ENCODE results near the gene PIWIL4.
"Not testable (repeated sequence)": the region's sequence is repeated elsewhere in the genome, so short reads cannot be mapped to it uniquely, and the experiment has no call there.

PIWIL4 gene

DNA sequence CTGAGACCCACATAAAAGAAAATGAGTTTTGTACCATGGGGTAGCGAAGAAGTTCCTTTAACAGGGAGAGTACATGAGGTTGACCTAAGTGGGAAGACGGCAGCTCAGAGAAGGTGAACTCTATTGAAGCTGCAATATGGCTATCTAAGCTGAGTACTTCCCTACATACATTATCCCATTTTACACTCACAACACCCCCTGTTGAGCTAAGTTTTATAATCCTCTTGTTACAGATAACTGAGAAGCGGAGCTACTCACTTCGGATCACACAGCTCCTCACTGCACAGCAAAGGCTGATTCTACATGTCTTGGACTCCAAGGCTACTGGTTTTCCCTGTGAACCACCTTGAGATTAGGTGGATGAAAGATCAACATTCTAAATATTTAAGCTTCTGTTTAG, 8.2 kb upstream of the PIWIL4 start:
- TF ChIP-seq, protein P1, sequence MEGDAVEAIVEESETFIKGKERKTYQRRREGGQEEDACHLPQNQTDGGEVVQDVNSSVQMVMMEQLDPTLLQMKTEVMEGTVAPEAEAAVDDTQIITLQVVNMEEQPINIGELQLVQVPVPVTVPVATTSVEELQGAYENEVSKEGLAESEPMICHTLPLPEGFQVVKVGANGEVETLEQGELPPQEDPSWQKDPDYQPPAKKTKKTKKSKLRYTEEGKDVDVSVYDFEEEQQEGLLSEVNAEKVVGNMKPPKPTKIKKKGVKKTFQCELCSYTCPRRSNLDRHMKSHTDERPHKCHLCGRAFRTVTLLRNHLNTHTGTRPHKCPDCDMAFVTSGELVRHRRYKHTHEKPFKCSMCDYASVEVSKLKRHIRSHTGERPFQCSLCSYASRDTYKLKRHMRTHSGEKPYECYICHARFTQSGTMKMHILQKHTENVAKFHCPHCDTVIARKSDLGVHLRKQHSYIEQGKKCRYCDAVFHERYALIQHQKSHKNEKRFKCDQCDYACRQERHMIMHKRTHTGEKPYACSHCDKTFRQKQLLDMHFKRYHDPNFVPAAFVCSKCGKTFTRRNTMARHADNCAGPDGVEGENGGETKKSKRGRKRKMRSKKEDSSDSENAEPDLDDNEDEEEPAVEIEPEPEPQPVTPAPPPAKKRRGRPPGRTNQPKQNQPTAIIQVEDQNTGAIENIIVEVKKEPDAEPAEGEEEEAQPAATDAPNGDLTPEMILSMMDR (conservative IDR thresholded peaks at IDR 0.05; ENCODE audit: low read length): no peak
- no peak overlapping the region for H3K4me3 ChIP-seq (ENCODE audit: low read length)
- DNase-seq (ENCODE audit: low read depth): no peak

DNA sequence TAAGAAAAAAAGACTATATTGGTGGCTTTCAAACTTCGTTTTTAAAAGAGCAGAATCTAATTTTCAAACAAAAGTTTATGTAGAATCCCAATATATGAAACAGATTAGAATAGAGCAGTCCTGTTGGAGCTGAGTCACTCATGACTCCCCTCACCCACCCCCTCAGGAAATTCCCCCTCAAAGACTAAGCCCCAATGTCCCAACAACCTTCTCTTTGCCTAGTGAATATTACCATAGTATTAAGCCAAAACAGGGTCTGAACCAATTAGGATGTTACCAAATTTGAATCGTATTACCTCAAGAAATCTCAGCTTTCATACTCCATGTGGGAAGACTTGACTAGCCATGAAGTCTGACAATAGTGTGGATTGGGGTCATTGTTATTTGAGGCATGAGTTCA, 7.8 kb upstream of the PIWIL4 start:
- H3K4me3 ChIP-seq (ENCODE audit: low read length): no peak overlapping the region
- TF ChIP-seq, protein P1 (conservative IDR thresholded peaks at IDR 0.05; ENCODE audit: low read length): no peak
- no peak for DNase-seq (ENCODE audit: low read depth)

DNA sequence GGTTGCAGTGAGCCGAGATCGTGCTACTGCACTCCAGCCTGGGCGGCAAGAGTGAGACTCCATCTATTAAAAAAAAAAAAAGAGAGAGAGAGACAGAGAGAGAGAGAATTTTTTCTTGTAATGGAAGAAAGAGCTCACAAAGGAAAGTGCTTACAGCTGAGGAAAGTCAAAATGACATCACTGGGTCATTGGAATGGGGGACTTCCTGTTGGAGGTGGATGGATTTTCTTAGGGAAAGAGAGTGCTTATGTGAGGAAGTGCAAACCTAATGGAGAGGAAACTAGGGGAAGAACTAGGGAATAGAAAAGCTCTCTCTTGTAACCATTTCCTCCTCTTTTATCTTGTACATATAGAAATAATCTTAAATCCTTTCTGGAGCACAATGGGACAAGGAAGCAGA, 6.3 kb upstream of the PIWIL4 start:
- no peak overlapping the region for H3K4me3 ChIP-seq (ENCODE audit: low read length)
- DNase-seq (ENCODE audit: low read depth): no peak
- TF ChIP-seq, protein P1 (conservative IDR thresholded peaks at IDR 0.05; ENCODE audit: low read length): no peak

DNA sequence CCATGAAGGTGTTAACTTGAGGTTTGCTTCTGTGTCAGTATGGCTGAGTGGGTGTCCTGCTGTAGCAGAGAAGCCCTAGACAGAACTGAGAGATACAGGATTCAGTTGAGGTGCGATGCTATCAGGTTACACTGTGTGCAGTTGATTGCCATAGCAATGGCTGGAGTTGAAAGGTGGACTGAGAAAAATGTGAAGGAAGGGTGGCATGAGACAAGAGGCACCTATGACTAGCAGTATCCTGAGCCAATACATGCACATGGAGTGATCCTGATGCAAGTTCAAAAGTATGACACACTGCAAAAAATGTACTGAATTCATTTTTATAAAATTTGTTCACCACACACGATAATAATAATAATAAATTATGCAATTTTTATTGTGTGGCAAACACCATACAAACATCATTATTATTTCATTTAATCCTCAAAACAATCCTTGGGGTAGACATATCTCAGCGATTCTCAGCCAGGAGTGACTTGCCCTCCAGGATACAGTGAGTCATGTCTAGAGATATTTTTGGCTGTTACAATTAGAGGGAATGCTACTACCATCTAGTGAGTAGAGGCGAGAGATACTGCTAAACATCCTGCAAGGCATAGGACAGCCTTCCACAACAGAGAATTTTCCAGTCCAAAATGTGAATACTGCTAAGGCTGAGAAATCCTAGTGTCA, 3.9 kb upstream of the PIWIL4 start:
- peak; percentile 77 for DNase-seq (ENCODE audit: low read depth)
- no peak overlapping the region for H3K4me3 ChIP-seq (ENCODE audit: low read length)
- TF ChIP-seq, protein P1 (conservative IDR thresholded peaks at IDR 0.05; ENCODE audit: low read length): peak; percentile 59

DNA sequence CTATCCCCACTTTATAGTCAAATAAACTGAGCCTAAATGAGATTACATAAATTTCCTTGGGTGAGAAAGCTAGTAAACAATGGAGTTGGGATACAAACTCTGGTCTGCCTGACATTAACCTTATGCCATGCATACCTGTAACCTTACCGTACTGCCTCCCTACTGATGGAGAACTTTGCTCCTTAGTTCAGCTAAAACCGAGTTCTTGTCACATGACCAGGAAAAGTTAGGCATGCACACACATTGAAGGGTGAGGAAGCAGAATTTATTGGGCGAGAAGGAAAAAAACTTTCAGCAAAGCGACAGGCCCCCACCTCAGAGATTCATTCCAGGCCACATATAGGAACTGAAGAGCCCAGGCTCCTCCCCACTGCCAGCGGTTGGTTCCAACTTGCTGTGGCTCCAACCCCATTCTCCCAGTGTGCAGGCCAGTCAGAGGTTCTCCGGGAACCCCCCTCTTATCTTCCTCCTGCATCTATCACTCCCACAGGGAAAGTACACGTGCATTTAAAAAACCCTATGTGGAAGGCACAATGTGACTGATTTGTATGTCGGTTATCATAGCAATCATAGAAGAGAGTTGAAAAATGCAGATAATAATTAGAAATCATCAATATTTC, 3.2 kb upstream of the PIWIL4 start:
- TF ChIP-seq, protein P1 (conservative IDR thresholded peaks at IDR 0.05; ENCODE audit: low read length): no peak
- no peak overlapping the region for H3K4me3 ChIP-seq (ENCODE audit: low read length)
- DNase-seq (ENCODE audit: low read depth): no peak

DNA sequence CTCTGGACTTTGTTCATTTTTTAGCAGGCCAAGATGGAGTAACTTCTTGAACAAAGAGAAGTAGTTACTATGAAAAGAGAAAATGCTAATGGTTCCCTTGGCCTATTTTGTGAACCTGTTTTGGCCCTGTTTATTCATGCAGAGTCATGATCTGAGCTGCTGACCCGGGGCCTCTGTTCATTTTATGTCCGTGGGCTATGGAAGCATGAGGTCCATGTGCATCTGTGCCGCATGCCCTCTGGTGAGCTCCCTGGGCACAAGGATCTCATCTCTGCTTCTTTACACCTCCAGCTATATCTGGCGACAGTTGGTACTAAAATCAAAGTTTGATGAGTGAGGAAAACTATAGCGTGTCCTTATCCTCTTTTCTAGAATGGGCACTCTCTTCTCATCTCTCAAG, 1.0 kb downstream of the PIWIL4 start:
- DNase-seq (ENCODE audit: low read depth): no peak
- H3K4me3 ChIP-seq (ENCODE audit: low read length): no peak overlapping the region
- TF ChIP-seq, protein P1 (conservative IDR thresholded peaks at IDR 0.05; ENCODE audit: low read length): no peak

DNA sequence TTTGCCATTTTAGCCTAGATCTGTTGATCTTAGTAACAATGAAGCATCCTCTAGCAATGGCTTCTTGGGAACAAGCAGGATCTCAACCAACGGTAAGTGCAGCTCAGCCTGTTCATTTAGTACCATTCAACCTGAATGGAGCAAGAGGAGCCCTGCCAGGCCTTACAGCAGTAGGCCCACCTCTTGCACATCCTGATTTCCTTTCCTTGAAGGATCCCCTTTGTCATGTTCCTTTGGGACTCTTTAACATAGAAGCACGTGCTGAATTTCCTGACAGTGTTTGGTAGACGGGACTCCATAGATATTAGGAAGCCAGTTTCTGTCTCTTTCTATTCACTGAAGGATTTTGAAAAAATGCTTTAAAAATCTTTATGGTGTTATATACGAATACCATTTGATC, 1.5 kb downstream of the PIWIL4 start:
- no peak for DNase-seq (ENCODE audit: low read depth)
- TF ChIP-seq, protein P1 (conservative IDR thresholded peaks at IDR 0.05; ENCODE audit: low read length): no peak
- no peak overlapping the region for H3K4me3 ChIP-seq (ENCODE audit: low read length)

DNA sequence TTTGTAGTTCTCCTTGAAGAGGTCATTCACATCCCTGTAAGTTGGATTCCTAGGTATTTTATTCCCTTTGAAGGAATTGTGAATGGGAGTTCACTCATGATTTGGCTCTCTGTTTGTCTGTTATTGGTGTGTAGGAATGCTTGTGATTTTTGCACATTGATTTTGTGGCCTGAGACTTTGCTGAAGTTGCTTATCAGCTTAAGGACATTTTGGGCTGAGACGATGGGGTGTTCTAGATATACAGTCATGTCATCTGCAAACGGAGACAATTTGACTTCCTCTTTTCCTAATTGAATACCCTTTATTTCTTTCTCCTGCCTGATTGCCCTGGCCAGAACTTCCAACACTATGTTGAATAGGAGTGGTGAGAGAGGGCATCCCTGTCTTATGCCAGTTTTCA, 5.8 kb downstream of the PIWIL4 start:
- DNase-seq (ENCODE audit: low read depth); H3K4me3 ChIP-seq (ENCODE audit: low read length): not testable (repeated sequence)

All from AG10803 (cell line).